ENCODE results near the gene FAM229B.

FAM229B gene

GRCh38 chr6:112087136-112087911 lies at the start of gene FAM229B, which contains the start of gene TUBE1:
Gene FAM229B (plus strand): TSS chr6:112087591. CDS start chr6:112099284, 11,693 bp downstream.
Gene TUBE1 (minus strand): TSS chr6:112087482. CDS start chr6:112087434, 48 bp downstream.
- peaks cover 7% of the 10 kb centered on the region for H3K36me3 ChIP-seq
- peak within 1 kb of the TSS; percentile 73 for H3K27ac ChIP-seq
- H3K9me3 ChIP-seq (ENCODE audit: severe bottlenecking) = no peaks in the 10 kb centered on the region
- DNase-seq = peak; percentile 94
- H3K27me3 ChIP-seq (ENCODE audit: insufficient read depth, low read depth, severe bottlenecking) = no peaks in the 10 kb centered on the region
- TF ChIP-seq CTCF (IDR thresholded peaks at IDR 0.05; ENCODE audit: low read depth, low read length) = no peak
- peak within 1 kb of the TSS; percentile 99 for H3K4me3 ChIP-seq (ENCODE audit: low read depth, low read length)

- no peak for DNase-seq
- H3K27ac ChIP-seq = no peak overlapping the region
- no peak overlapping the region for H3K4me3 ChIP-seq (ENCODE audit: low read depth, low read length)
Observed at GRCh38 chr6:112037783-112038216, 49.6 kb upstream of the FAM229B start.

GRCh38 chr6:112038268-112038667 lies 49.1 kb upstream of the FAM229B start:
- H3K27me3 ChIP-seq (ENCODE audit: insufficient read depth, low read depth, severe bottlenecking) = no peaks in the 10 kb centered on the region
- H3K4me3 ChIP-seq (ENCODE audit: low read depth, low read length) = no peak overlapping the region
- H3K9me3 ChIP-seq (ENCODE audit: severe bottlenecking) = no peaks in the 10 kb centered on the region
- no peaks in the 10 kb centered on the region for H3K36me3 ChIP-seq
- no peak for DNase-seq
- H3K27ac ChIP-seq = no peak overlapping the region
- TF ChIP-seq CTCF (IDR thresholded peaks at IDR 0.05; ENCODE audit: low read depth, low read length) = no peak

More at GRCh38 chr6:112037783-112038216, 49.6 kb upstream of the FAM229B start:
- no peaks in the 10 kb centered on the region for H3K27me3 ChIP-seq (ENCODE audit: insufficient read depth, low read depth, severe bottlenecking)
- no peaks in the 10 kb centered on the region for H3K9me3 ChIP-seq (ENCODE audit: severe bottlenecking)
- no peaks in the 10 kb centered on the region for H3K36me3 ChIP-seq
- no peak for TF ChIP-seq CTCF (IDR thresholded peaks at IDR 0.05; ENCODE audit: low read depth, low read length)

GRCh38 chr6:112038756-112039430 lies 48.5 kb upstream of the FAM229B start:
- Histone ChIP-seq H3K9me3 (ENCODE audit: severe bottlenecking) (no peaks in the 10 kb centered on the region), H3K27me3 (ENCODE audit: insufficient read depth, low read depth, severe bottlenecking) (no peaks in the 10 kb centered on the region), H3K27ac (no peak overlapping the region), H3K36me3 (no peaks in the 10 kb centered on the region), H3K4me3 (ENCODE audit: low read depth, low read length) (no peak overlapping the region)
- TF ChIP-seq CTCF (IDR thresholded peaks at IDR 0.05; ENCODE audit: low read depth, low read length) = no peak
- no peak for DNase-seq

GRCh38 chr6:112039431-112039770 lies 48.0 kb upstream of the FAM229B start:
- no peaks in the 10 kb centered on the region for H3K36me3 ChIP-seq
- H3K27me3 ChIP-seq (ENCODE audit: insufficient read depth, low read depth, severe bottlenecking) = no peaks in the 10 kb centered on the region
- TF ChIP-seq CTCF (IDR thresholded peaks at IDR 0.05; ENCODE audit: low read depth, low read length) = no peak
- H3K4me3 ChIP-seq (ENCODE audit: low read depth, low read length) = no peak overlapping the region
- DNase-seq = no peak
- H3K27ac ChIP-seq = no peak overlapping the region
- no peaks in the 10 kb centered on the region for H3K9me3 ChIP-seq (ENCODE audit: severe bottlenecking)
